GM21390 (cell line): ENCODE results near the gene OR5T1.

Experiments used
- ATAC-seq: cut with Tn5 transposase; IDR thresholded peaks from one replicate; pipeline ENCODE4 v1.9.1; 2021; ENCODE audit not compliant: unreplicated experiment

Gene OR5T1

DNA sequence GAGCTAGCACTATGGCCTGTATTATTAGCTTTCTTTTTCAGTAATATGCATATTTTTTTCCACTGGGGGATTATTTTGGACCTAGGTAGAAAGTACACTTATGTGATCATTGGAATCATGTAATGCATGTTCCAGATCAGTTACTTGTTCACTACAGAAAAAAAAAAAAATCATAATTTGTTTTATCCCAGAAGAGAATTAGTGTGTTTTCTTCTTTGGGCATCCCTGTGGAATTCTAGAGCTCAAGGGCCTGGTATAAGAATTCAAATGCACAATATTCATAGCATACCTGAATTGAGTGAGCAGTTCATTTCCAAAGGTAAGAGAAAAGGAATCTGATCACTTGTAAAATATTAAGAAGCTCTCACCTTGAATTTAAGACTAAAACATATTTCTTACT is at the start of gene OR5T1:
TSS of gene OR5T1 (plus strand) at position 301 of the 400 bp plus-strand sequence. CDS start 1,485 bp downstream, outside the sequence.
- ATAC-seq: no peak

DNA sequence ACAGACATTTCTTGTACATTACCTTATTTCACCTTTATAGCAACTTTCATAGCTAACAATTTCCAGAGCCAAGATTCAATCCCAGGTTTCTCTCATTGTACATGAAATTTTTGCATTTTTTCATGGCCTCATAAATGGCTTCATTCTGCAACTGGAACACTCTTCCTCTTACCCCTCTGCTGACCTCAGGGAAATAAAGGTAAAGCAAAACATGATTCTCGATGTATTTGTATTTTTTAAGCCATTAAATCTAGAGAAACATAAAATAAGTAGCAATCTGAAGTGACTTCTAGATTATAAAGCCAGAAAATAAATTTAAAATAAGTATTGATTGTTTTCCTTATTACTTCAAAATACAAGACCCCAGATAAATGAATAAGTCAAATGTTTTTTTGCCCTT is 39.8 kb upstream of the OR5T1 start, which contains the start of gene OR5T2:
TSS of gene OR5T2 (minus strand) at position 101 of the 400 bp plus-strand sequence. CDS start 1,193 bp downstream, outside the sequence.
- no peak for ATAC-seq

DNA sequence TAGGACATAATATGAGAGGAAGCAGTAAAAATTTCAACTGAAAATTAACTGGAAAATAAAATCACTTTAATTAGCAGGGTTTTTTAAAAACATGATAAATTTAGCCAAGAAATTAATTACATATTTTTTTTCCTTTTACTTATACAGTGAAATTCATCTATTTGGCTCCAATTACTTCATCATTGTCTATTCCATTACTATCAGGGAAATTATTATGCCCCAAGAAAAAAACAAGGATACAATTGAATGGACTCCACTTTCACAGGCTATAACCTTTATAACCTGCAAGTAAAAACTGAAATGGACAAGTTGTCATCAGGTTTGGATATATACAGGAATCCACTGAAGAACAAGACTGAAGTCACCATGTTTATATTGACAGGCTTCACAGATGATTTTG is 22.0 kb upstream of the OR5T1 start, which contains the start of gene OR5T3:
TSS of gene OR5T3 (plus strand) at position 301 of the 400 bp plus-strand sequence. CDS start at position 301, 0 bp downstream.
- no peak for ATAC-seq

DNA sequence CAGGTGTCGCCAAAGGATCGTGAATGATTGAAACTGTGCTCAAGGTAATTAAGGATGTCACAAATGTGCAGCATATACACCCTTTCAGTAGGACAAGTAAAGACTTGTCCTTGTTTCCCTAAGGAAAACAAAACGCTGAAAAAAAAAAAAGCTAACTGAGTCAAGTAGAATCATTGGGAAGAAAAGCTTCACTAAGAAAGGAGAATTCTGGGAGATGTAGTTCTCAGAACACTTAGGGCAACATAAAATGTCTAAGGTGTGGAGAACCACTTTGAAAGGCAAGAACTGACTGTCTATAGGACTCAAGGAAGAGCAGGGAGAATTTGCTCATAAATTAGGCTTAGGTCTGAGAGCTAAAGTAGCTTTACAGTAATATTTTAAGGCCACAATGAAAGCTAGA is 2.9 kb upstream of the OR5T1 start:
- no peak for ATAC-seq

DNA sequence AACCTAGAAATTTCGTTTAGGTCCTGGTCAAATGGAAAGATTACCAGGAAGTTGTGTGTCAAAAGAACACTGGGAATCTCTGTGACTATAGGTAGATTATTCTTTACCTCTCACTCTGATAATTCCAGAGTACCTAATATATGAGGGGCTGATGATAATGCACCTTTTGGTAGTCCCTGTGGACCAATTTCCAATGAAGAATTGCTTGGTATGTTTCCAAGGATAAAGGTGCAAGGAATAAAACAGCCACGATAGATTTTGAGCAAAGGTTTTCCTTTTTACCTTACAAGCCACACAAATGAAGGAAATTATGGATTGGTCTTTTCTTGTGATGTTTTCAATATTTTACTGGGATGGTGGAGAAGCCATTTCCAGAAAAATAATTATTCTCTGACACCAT is 18.2 kb downstream of the OR5T1 start, which contains the start of gene OR8H1:
TSS of gene OR8H1 (minus strand) at position 101 of the 400 bp plus-strand sequence. CDS start 1,192 bp downstream, outside the sequence.
- ATAC-seq: no peak

DNA sequence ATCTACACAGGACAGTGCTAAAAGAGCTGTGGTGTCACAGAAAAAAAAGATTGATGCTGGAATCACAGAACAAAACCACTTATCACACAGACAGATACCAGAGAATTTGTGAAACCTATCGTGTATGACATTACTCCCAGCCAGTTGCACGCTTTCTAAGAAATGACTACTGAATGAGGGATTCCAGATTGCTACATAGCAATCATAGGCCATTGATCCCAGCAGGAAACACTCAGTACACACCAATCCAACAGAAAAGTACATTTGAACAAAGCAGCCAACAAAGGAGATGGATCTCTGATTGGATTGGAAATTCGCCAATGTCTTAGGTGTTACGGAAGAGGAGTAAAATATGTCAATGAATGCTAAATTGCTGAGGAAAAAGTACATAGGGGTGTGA is 22.9 kb downstream of the OR5T1 start:
- no peak for ATAC-seq

DNA sequence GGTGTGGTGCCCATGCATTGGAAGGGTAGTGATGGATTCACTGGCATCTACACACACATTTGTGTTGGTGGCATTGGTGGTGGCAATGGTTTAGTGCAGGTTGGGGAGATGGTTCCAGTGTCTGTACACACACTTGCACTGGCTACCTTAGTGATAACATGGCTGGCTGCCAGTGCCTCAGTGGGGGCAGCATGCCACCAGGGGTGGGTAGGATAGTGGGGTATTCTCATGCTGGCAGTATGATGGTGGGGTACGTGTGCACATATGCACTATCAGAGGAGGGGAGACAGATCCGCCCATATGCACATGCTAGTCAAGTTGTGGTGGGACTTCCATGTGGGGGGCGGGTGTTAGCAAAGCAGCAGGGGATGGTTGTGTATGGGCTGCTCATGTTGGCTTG is 33.9 kb downstream of the OR5T1 start:
- no peak for ATAC-seq

DNA sequence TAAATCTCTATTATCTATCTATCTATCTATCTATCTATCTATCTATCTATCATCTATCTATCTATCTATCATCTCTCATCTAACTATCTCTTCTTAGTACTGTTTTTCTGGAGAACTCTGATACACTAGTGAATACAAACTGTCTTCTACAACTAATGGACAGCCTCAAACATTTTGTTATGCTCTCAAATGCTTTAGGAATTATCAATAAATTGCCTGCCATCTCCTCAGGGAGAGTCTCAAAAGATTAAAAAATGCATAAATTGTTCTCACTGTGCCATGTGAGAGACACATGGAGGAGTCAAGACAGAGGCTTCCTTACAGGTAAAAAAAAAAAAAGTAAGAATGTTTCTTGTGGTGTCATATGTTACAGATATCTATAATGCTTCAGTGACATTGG is 40.9 kb downstream of the OR5T1 start, which contains the start of gene OR8K3:
TSS of gene OR8K3 (plus strand) at position 301 of the 400 bp plus-strand sequence. CDS start 3,163 bp downstream, outside the sequence.
- ATAC-seq: no peak
